GM21717 (cell line): ENCODE data around the gene GPAM.
"Not testable (repeated sequence)": the region's sequence is repeated elsewhere in the genome, so short reads cannot be mapped to it uniquely, and the experiment has no call there.

Source experiments
- ATAC-seq: cut with Tn5 transposase; IDR thresholded peaks from one replicate; pipeline ENCODE4 v1.9.1; 2021; ENCODE audit warnings: mild to moderate bottlenecking, moderate library complexity; ENCODE audit not compliant: unreplicated experiment

Gene GPAM

DNA sequence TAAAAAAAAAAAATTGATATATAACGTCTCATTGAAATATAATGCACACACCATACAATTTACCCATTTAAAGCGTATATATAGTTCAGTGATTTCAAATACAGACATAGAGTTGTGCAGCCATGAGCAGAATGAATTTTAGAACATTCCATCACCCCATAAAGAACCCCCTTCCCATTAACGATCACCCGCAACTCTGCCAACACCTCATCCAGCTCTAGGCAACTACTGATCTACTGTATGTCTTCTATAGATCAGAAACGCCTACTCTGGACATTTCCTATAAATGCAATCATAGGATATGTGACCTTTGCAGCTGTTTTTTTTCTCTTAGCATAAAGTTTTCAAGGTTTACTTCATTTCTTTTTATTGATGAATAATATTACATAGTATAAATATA is 33.4 kb upstream of the GPAM start:
- no peak for ATAC-seq

DNA sequence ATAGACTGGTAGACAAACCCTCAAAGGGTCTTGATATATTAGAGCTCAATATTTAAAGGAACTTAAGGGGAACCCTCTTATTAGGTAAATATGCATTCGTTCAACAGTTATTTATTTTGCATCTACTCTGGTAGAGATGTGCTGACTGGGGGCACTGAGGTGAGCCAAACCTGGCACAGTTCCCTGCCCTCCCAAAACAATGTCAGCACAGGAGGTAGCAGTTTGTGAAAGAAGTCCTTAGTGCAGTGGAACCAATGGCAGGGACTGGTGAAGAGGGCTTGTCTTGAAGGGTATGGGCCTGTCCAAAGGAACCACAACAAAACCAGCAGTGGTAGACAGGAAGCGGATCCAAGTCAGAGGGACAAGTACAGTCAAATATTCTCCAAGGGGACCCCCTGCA is 32.6 kb upstream of the GPAM start:
- no peak for ATAC-seq

DNA sequence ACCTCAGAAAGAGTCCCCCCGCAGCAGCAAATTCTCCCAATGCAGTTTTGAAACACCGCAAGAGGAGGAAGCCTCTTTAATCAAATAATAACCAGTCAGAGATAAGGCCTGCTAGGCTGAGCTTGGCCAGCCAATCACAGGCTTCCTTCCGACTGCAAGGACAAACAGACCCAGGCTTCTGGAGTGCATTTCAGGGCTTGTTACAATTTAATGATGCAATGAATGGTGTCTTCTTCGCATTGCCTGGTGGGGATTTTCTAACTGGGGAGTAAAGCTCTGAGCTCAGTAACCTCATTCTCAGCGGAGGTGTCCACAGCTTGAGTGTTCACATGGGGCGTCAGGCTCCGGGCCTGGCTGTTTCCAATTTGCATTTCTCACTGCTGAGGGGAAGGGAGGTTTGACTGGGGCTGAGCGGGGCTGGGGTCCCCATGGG is 31.8 kb upstream of the GPAM start:
- ATAC-seq: no peak

DNA sequence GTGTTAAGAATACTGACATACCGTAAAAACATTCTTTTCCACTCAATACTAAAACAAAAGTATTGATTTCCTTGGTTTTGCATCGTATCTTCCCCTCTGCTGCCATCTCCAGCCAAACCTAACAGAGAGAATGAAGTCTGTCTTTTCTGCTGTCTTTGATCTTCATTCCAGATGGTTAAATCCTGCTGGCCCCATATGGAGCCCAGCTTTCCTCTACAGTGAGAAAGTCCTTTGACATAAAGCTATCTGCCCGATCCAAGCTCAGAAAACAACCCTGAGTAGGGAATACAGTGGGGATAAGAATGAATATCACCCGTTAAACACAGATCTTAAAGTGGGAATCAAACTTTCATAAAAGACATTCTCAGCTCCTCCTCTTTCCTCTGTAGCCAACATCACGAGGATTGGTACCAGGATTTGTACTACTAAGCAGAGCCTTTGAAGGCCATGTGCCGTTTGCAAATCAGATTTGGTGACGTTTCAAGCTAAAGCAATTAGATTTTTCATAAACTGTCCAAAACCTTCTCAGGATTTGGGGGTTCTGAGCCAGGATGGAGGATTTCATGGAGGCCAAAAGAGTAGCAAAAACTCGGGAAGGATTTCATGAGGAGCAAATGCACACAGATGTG is 30.8 kb upstream of the GPAM start:
- no peak for ATAC-seq

DNA sequence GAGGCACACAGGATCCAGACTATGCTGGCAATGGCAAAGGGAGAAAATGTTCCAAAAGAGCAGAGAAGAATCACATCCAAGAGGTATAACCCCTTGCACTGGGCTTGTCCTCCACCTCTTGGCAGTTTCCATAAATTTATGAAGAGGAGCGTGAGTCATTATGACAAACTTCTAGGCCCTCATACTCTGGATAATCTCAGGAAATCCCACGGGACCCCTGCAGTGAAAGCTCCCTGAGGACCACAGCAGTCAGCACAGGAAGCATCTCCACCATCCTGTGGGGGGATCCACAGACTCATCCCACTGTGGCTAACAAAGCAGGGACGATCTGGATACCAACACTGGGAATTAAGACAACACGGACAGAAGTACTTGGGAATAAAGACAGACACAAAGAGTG is 30.3 kb upstream of the GPAM start:
- ATAC-seq: no peak

DNA sequence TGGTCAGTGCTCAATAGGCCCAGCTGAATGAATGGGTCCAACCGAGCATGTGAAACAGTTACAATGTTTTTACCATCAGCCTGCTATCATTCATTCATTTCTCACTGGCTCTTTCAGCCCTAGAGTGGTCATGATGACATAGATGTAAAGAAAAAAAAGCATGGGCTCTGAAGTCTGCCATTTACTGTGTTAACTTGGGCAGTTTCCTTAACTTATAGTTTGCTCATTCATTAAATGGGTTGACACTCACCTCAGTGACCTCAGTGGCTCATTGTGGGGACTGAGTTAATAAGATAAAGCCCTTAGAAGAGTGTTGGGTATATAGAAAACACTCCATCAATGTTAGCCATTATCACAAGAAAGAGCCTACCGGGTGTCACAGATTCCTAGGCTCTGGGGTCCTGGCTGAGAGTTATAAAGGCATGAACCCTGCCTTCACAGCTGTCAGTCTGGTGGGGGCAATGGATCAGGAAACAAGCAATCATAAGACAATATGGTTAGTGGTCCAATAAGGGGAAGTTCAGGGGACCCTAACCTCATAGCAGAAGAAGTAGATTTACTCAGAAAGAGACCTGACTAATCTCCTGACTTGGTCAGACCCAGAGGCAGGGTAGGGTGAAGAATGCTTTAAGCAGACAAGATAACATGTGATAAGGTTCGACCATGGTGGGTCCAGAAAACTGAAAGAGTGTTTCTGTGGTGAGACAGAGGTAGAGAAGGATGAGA is 29.7 kb upstream of the GPAM start:
- ATAC-seq: no peak

DNA sequence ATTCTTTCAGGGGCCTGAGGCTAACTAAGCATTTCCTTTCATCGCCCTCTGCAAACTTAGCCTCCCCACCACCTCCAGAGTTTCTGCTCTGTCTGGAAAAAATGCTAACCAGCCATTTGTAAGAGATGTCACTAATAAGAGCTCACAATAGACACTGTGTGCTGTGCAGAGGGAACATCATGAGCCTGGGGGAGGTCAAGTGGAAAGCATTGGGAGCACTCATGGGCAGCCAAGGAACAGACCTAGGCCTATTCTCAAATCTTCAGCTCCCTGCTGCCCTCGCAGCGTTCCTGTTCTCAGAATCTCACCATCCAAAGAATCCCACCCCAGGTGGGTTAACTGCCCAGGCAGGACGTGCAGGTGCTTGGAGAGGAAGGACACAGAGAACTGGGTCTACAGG is 27.1 kb upstream of the GPAM start:
- no peak for ATAC-seq

DNA sequence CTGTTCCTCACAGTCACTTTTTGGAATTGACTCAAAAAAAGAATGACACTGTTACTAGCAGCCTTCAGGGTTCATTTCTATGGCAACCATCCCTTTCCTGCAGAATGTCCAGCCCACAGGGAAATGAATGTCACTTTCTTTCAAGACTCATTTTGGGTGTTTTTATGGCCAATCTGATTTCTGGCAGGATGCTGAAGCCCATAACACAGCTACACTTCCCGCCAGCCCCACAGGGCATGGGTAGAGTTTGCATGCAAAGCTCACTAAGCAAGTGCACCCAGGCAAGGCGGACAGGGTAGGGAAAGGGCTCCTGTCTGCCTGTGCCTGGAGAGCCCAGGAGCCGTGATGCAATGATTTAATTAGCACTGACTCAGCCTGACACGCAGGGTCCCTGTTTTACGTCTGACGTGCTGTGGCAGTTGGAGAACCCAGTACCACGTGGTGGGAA is 26.1 kb upstream of the GPAM start:
- ATAC-seq: no peak

DNA sequence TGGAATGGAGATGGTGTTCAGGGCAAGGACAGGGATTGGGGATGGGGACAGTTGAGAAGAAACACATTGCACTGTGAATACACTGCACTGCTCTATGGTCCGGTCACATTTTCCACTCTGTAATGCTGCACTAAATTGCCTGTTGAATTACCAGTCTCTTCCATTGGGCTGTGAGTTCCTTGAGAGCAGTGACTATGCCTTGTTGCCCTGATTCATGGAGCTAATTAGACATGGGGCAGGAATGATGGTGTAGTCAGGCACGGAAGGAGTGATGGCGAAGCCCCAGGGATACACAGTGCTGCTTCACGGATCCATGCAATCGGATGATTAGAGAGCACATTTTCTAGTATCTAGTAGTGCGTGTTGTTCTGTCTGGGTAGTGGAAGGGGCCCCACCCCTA is 25.4 kb upstream of the GPAM start:
- no peak for ATAC-seq

DNA sequence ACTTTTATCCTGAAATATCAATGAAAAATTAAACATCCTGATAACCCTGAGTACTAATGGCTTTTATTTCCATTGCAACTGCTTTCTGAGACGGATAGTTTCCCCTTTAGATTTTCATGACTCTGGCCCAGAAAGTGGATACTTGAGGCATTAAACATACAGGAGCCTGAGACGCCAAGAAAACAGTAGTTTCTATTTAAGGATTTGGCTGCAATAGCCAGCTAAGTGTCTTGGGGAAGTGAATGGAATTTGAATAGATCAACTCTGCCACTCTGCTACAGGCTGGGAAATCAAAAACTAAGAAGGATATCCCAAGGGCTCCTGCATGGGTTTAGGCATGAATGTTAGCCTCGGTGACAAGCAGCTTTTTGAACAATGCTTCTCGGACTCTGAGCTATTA is 24.7 kb upstream of the GPAM start:
- ATAC-seq: no peak

DNA sequence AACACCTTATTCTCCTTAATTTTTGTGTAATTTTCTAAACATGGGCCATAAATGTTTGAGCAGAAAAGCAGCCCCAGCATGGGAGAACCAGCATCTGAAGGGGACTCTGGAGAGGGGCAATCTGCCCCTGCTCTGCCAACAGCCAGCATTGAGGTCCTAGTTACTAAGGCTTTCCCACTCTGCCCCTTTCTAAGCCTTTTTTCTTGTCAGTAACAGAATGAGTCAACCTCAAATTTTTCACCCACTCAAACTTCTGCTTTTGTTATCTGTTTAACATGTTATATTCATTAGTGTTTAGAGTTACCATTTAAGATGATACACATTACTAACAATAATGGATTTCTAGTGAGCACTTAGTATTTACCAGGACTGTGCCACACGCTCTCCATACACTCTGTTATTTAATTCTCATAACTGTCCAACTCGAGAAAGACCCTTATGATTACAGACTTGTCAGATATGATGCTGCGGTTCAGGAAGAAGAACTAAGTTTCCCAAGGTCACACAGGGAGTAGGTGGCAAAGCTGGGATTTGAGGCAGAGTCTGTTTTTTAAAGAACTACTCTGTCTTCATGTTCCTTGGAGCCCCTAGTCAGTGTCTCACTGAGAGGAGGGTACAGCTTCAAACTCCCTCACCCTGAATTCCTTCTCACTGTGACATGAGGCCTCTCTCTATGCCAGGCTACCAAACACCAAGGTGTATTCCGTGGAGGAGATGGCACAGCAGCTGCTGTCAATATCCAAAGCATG is 19.9 kb upstream of the GPAM start:
- ATAC-seq: peak; percentile 81

DNA sequence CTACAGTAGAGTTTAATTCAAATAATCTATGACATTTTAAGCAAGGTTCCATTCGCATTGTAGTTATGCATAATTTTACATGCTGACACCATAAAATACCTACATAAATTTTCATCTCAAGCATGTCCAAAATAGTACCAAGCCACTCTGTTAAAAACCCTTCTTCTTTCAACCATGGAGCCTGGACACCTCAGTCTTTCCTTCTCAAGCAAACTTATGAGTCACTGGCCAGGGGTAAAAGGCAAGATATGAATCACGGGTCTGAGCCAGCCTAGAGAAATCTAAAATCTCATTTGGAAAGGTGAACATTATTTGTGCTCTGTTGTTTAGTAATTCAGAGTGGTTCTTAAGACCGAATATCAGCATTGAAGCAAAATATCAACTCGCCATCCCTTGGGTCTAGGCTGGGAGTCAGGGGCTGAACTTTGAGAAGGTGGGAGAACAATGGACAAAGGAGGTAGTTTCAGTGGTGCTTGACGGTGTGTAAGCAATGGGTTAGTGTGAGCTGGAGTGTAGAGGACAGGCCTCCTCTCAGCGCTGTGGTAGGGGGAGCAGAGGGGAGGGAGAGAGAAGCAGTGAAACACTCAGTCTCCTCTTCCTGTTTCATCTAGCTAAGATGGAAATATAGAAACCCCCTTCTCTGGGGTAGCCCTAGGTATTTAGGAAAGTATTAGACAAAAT is 19.1 kb upstream of the GPAM start:
- peak; percentile 90 for ATAC-seq

DNA sequence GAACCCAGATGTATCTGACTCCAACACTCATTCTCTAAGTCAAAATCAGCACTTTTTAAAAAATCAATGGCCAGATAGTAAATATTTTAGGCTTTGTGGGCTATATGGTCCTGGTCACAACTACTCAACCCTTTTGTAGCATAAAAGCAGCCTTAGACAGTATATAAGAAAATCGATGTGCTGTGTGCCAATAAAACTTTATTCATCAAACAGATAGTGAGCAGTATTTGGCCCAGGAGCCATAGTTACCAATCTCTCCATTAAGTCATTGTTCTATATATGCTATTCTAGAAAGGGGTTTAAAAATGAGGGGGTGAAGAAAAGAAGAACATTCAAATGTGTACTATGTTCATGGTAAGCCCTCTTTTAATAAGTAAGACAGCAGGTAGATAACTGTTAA is 18.5 kb upstream of the GPAM start:
- no peak for ATAC-seq

DNA sequence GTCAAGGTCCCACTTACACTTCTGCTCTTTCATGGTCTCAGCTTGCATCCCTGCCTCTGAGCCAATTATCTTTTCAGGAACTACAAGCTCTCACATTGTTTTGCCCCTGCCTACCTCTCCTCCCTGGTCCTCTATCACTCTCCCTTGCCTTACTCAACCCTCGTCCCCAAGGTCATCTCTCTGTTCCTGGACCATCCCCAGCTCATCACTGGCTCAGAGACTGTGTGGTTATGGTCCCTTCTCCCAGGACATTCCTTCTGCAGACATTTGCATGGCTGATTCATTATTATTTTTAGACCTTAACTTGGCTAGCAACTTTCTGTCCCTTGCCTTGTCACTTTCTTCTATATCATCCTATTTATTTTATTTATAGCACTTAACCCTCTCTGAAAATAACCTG is 17.8 kb upstream of the GPAM start:
- no peak for ATAC-seq

DNA sequence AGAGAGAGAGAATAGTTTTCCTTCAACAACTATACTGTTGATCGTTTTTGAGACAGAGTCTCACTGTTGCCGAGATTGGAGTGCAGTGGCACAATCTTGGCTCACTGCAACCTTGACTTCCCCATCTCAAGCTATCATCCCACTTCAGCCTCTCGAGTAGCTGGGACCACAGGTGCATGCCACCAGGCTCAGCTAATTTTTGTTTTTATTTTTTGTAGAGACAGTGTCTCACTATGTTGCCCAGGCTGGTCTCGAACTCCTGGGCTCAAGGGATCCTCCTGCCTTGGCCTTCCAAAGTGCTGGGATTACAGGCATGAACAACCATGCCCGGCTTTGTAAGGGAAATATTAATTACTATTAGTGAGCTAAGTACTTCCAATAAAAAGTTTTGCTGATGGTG is 16.7 kb upstream of the GPAM start:
- not testable (repeated sequence) for ATAC-seq

DNA sequence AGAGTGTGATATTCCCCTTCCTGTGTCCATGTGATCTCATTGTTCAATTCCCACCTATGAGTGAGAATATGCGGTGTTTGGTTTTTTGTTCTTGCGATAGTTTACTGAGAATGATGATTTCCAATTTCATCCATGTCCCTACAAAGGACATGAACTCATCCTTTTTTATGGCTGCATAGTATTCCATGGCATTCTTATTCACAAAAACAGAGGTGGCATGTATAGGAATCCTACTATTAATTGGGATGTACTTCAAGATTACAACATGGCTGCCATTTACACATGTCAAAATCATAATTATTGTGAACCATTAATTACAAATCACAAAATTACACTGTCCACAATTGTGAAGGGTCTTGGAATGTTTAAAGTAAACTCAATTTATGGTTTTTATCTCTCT is 14.1 kb upstream of the GPAM start:
- ATAC-seq: not testable (repeated sequence)

DNA sequence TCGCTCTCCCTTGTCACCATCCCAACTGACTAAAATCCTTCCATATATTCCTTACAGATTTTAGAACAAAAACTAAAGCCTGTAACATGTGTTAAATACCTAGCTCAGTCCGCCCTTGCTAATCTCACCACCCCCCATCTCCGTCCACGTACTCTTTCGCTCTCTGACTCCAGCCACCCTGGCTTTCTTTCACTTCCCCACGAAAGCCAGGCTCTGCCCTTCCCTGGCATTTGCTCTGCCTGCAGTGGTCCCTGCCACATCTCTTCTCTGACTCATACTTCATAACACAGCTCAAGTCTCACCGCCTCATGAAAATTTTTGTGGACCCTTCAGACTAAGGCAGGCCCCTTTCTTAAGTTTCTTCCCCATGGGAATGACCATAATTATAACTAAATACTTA is 11.7 kb upstream of the GPAM start:
- ATAC-seq: no peak

DNA sequence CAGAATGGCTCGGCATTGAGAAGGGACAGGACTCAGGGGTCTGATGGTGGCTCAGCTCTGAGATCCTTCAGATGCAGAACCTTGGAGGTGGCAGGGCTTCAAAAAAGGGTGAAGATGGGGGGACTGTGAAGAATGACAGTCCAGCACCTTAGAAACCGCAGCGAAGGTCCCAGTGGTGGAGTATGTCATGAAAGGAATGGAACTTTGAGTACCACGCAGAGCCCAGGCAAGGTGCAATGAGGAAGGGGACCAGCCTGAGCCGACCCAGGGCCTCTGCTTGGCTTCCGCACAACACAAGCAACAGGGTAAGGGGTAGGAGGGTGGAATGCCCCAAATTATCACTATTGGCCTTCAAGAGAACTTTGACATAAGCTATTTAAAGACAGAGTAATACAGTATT is 8.2 kb upstream of the GPAM start:
- ATAC-seq: no peak

DNA sequence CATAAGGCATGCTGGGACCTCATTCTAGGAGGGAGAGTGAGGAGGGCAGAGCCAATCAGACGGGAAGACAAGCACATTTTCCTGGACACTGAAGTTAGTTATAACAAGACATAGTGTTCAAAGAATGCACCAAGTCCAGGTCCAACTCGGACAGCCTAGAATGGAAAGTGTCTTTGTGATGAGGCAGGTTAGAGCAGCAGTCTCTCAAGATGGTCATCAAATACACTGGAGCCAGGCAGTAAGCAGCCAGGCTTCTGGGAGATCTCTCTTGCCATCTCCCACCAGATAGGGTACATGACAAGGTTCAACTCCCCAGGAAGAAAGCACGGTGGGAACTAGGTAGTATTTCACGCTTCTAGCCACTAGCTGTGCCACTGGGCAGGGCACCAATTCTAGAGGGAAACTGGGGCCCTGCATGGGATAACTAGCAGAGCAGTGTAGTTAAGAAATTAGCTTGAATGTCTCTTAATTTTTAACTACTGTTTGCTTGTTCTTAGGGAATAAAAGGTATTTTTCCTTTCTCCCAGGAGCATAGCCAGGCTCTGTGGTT is 7.6 kb upstream of the GPAM start:
- ATAC-seq: no peak

DNA sequence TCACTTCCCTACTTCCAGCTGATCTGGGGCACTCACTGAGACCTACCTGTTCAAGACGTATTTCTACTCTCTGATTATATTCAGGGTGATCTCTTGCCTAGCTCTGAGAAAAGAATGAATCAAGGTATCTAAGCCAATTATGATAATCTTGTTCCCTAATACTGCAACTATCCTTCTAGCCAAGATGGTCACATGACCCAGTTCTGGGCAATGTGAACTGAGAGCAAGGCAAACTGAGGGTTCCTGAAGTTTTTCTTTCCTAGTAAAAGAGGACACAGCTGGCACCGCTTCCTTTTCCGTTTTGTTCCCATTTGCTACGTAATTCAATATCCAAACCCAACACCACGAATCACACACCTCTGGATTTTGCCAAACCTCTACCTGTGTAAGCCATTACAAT is 5.9 kb upstream of the GPAM start:
- ATAC-seq: no peak

DNA sequence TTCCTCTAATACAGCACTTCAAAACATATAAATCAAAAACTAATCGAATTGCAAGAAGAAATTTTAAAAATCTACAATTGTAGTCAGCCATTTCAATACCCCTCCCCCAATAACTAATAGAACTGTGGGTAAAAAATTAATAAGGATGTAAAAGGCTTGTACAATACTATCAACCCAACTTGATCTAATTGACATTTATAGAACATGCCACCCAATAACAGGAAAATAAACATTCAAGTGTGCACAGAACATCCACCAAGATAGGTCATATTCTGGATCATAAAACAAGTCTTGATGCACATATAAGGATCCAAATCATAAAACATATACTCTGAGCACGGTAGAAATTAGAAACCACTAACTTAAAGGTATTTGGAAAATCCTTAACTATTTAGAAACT is 4.0 kb upstream of the GPAM start:
- ATAC-seq: no peak
